Pancreas (tissue), 10 donors: ENCODE data around the gene LAMA5. TPM values are rescaled to one million over a fixed set of nuclear protein-coding genes. Genes with fewer than 3 reads are reported as not detected.

Source experiments
- ATAC-seq, 4 donors: fragments of 200-7000 bp; cut with Tn5 transposase; one replicate each; pipeline versions ENCODE4 v1.8.0 to v1.9.1; 2020; ENCODE audit warnings: mild to moderate bottlenecking in 4 of 4, moderate library complexity in 4 of 4
- DNase-seq, 6 donors: peaks; one replicate each; pipeline ENCODE4 v3.0.0-alpha.2; 2020
- FAIRE-seq: peaks from 2 replicates; lab custom pipeline; 2012; peaks lifted over from hg19 to GRCh38; lab: Jason Lieb, UNC
- H3K27ac ChIP-seq, 4 donors: fragments of 200-600 bp; sonication (generic); 1 replicate in 3 of 4; 2 replicates in 1 of 4; pipeline versions ENCODE4 v1.5.0 to v1.8.0; 2020
- H3K27me3 ChIP-seq, 4 donors: fragments of 200-600 bp; one replicate each; pipeline ENCODE4 v1.8.0; 2021
- H3K36me3 ChIP-seq, 3 donors: fragments of 200-600 bp; sonication (generic) in 1 of 3; one replicate each; pipeline versions ENCODE4 v1.5.0 to v1.8.0; 2020 to 2021
- H3K4me1 ChIP-seq, 3 donors: fragments of 200-600 bp; one replicate each; pipeline ENCODE4 v1.8.0; 2021
- H3K4me3 ChIP-seq, 4 donors: fragments of 200-600 bp; sonication (generic) in 2 of 4; one replicate each; pipeline versions ENCODE4 v1.5.0 to v1.8.0; 2020 to 2021
- H3K9me3 ChIP-seq, 4 donors: fragments of 200-600 bp; one replicate each; pipeline ENCODE4 v1.8.0; 2021
- WGBS, 2 donors: extraction: QIAGEN DNeasy Blood & Tissue Kit; methylation state at CpG; one replicate each; pipeline ENCODE4 v1.1.7; 2013; 5-methylcytosine and 5-hydroxymethylcytosine counted together
- intact Hi-C, 3 donors: fragments of 100-400 bp; cut with DNase I; formaldehyde crosslinking; loops; one replicate each; pipeline versions ENCODE4 v1.11.1 to v1.14.2; 2022
- polyA plus RNA-seq, 2 donors: library from polyadenylated mRNA; stranded (reverse); fragments of 200-250 nt; gene quantifications; one replicate each; pipeline ENCODE4 v1.2.3, GENCODE V29; 2013
- total RNA-seq, 6 donors: library from RNA; stranded (reverse); fragmentation: NEBNext Ultra II Directional in 4 of 6; extraction: Animal tissue kit (Norgen Biotek cat#: 25700) in 4 of 6; gene quantifications; one replicate each; pipeline versions ENCODE4 v1.2.1 to v1.2.4, GENCODE V29; 2021 to 2023
- TF ChIP-seq, protein P1 (sequence below), 4 donors: fragments of 200-600 bp; sonication (generic) in 3 of 4; IDR thresholded peaks; one replicate each; pipeline versions ENCODE4 v1.5.0 to v1.8.0; 2021; ENCODE audit warnings: antibody characterized with exemption in 4 of 4
- donor health status: healthy with polysubstance abuse.
- donor health status: DM: no; HTN: no; CAD: no; lungs with moderate emphysema.
- donor health status: DM: no; HTN: no; CAD: no.
- donor health status: control.
- donor health status: control.
- donor health status: Bipolar disorder and iron deficiency.
- donor health status: DM: yes; HTN: yes; CAD: no.
- donor health status: DM: no; HTN: no; CAD: no.
- donor health status: DM: no; HTN: no; CAD: no.
- donor health status: DM: yes; HTN: yes; CAD: no.

LAMA5 gene
- total and polyA plus RNA-seq, 8 donors: 43.6 to 344 (median 62.2) TPM

DNA sequence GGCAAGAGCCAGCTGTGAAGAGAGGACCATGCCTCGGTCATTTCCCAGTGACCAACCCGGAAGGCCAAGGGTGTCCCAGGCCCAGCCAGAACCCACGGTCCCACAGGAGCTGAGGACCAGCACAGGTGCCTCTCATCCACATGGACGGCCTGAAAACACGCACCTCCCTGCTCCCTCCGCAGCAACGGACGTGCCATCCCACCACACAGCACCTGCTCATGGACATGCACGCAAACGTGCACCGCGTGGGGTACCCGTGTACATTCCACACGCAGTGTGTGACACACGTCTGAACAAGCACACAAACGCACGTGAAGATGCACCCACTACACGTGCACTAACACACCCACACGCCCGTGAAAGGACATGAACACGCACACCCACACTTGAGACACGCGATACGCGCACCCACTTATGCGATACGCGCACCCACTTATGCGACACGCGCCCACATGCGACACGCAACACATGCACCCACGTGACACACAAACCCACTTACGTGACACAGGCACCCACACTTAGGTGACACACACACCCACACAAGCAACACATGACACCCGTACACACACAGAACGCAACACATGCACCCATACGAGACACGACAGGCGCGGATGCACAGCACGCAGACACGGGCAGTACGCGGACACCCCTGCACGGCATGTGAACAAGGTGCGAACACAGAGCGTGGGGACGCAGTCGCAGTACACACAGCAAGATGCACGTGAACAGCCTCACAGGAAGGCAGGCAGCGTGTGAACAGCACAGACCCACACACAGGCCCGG, 30.1 kb downstream of the LAMA5 start:
- TF ChIP-seq, protein P1, sequence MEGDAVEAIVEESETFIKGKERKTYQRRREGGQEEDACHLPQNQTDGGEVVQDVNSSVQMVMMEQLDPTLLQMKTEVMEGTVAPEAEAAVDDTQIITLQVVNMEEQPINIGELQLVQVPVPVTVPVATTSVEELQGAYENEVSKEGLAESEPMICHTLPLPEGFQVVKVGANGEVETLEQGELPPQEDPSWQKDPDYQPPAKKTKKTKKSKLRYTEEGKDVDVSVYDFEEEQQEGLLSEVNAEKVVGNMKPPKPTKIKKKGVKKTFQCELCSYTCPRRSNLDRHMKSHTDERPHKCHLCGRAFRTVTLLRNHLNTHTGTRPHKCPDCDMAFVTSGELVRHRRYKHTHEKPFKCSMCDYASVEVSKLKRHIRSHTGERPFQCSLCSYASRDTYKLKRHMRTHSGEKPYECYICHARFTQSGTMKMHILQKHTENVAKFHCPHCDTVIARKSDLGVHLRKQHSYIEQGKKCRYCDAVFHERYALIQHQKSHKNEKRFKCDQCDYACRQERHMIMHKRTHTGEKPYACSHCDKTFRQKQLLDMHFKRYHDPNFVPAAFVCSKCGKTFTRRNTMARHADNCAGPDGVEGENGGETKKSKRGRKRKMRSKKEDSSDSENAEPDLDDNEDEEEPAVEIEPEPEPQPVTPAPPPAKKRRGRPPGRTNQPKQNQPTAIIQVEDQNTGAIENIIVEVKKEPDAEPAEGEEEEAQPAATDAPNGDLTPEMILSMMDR (IDR thresholded peaks at IDR 0.05): no peak
- 92 to 94% methylated on average over 53 of the region's 53 CpGs for WGBS, 2 donors
- peak in 1 of 6 donors; percentile 42 for DNase-seq
- no peak for FAIRE-seq
- intact Hi-C loops: no loop called here
- H3K27me3 ChIP-seq: no peaks in the 10 kb centered on the region
- no peaks in the 10 kb centered on the region for H3K4me1 ChIP-seq
- H3K36me3 ChIP-seq: peaks cover 0 to 39% (median 7%) of the 10 kb centered on the region in 3 donors
- ATAC-seq: no peak
- H3K4me3 ChIP-seq: no peak overlapping the region
- no peaks in the 10 kb centered on the region for H3K9me3 ChIP-seq
- H3K27ac ChIP-seq: no peak overlapping the region

DNA sequence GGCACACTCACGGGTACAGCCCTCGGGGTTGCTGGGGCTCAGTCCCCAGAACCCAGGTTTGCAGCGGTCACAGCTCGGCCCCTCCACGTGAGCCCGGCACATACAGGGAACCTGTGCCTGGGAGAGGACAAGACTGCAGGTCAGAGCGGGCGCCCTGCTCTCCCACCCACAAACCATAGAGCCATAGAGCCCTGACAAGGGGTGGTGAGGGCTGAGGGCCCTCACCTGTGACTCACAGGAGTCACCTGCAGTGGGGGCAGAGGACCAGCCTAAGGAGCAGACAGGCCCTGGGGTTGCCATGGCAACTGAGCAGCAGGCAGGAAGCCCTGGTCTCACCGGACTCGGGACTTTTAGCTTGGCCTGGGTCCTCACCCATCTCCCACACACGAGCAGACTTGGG, 30.8 kb downstream of the LAMA5 start:
- Histone ChIP-seq H3K36me3 (peaks cover 0 to 42% (median 7%) of the 10 kb centered on the region in 3 donors), H3K27me3 (no peaks in the 10 kb centered on the region), H3K4me3 (no peak overlapping the region), H3K4me1 (no peaks in the 10 kb centered on the region), H3K27ac (no peak overlapping the region), H3K9me3 (no peaks in the 10 kb centered on the region)
- ATAC-seq (no peak), DNase-seq (peak in 1 of 6 donors; percentile 54), FAIRE-seq (no peak)
- WGBS, 2 donors: 84 to 90% methylated on average over 11 of the region's 11 CpGs
- TF ChIP-seq, protein P1 (IDR thresholded peaks at IDR 0.05): no peak
- intact Hi-C loops: no loop called here

DNA sequence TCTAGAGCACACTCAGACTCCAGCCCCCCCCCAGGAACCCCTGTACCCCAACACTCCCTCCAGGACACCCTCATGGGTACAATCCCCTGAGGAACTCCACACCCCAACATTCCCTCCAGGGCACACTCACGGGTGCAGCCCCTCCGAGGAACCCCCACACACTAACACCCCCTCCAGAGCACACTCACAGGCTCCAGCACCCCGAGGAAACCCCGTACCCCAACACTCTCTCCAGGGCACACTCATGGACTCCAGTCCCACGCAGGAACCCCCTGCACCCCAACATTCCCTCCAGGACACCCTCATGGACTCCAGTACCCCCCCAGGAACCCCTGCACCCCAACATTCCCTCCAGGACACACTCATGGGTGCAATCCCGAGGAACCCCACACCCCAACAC, 31.6 kb downstream of the LAMA5 start:
- Histone ChIP-seq H3K36me3 (peaks cover 0 to 46% (median 7%) of the 10 kb centered on the region in 3 donors), H3K4me1 (no peaks in the 10 kb centered on the region), H3K27me3 (no peaks in the 10 kb centered on the region), H3K9me3 (no peaks in the 10 kb centered on the region), H3K27ac (no peak overlapping the region), H3K4me3 (no peak overlapping the region)
- intact Hi-C loops: no loop called here
- DNase-seq: peak in 1 of 6 donors; percentile 17
- WGBS, 2 donors: 81 to 89% methylated on average over 6 of the region's 6 CpGs
- FAIRE-seq: no peak
- ATAC-seq: no peak
- TF ChIP-seq, protein P1 (IDR thresholded peaks at IDR 0.05): no peak

DNA sequence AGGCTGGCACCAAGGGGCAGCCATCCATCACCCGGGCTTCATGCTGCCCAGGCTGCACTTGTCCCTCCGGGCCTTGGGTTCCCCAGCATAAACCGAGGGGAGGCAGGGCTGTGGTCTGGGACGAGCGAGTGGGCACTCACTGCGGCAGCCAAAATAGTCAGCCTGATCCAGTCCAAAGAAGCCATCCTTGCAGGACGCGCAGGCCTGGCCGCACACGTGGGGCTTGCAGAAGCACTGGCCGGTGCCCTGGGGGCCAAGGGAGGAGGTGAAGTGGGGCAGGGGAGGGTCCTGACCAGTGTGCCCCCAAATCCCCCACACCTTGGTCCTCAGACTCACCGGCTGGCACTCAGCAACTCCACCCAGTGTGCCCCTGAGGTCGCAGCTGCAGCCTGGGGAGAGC, 32.2 kb downstream of the LAMA5 start:
- Histone ChIP-seq H3K27me3 (no peaks in the 10 kb centered on the region), H3K4me1 (no peaks in the 10 kb centered on the region), H3K27ac (no peak overlapping the region), H3K4me3 (no peak overlapping the region), H3K36me3 (peaks cover 0 to 51% (median 7%) of the 10 kb centered on the region in 3 donors), H3K9me3 (no peaks in the 10 kb centered on the region)
- ATAC-seq: no peak
- TF ChIP-seq, protein P1 (IDR thresholded peaks at IDR 0.05): no peak
- WGBS, 2 donors: 94 to 97% methylated on average over 13 of the region's 13 CpGs
- no peak for FAIRE-seq
- DNase-seq: peak in 2 of 6 donors; percentile 29 to 63
- intact Hi-C loops: no loop called here
